SJSA1 (cell line): Measurements from ENCODE around the gene ADK. TPM values are rescaled to one million over a fixed set of nuclear protein-coding genes. Genes with fewer than 3 reads are reported as not detected.

Source experiments
- DNase-seq, 2 experiments: peaks; one replicate each; pipeline ENCODE4 v3.0.0-alpha.2; 2015 to 2020; ENCODE audit warnings: low spot score in 2 of 2, low read depth in 1 of 2
- H3K27ac ChIP-seq: fragments of 250-450 bp; sonication (Bioruptor Pico); 2 replicates; pipeline ENCODE4 v1.5.1; 2020; ENCODE audit warnings: mild to moderate bottlenecking, moderate library complexity
- H3K27me3 ChIP-seq: fragments of 250-450 bp; sonication (Bioruptor Pico); replicated peaks from 2 replicates; pipeline ENCODE4 v1.5.1; 2020; ENCODE audit warnings: mild to moderate bottlenecking, moderate library complexity
- H3K36me3 ChIP-seq: fragments of 250-450 bp; sonication (Bioruptor Pico); 2 replicates; pipeline ENCODE4 v1.5.1; 2020; ENCODE audit warnings: mild to moderate bottlenecking
- H3K4me1 ChIP-seq: fragments of 250-450 bp; sonication (Bioruptor Pico); replicated peaks from 2 replicates; pipeline ENCODE4 v1.6.1; 2021; ENCODE audit warnings: mild to moderate bottlenecking
- H3K4me3 ChIP-seq: fragments of 250-450 bp; sonication (Bioruptor Pico); 2 replicates; pipeline ENCODE4 v1.5.1; 2020; ENCODE audit warnings: mild to moderate bottlenecking
- H3K9me3 ChIP-seq: fragments of 250-450 bp; sonication (Bioruptor Pico); replicated peaks from 2 replicates; pipeline ENCODE4 v1.5.1; 2020; ENCODE audit warnings: mild to moderate bottlenecking
- total RNA-seq: library from RNA; depleted of rRNA; stranded (reverse); fragments of >200 nt; shearing (Covaris generic); gene quantifications from 2 replicates; pipeline ENCODE4 v1.2.3, GENCODE V29; 2014; rRNA removed

Gene ADK
- total RNA-seq, result 39.5 and 63.0 TPM in 2 replicates

DNA sequence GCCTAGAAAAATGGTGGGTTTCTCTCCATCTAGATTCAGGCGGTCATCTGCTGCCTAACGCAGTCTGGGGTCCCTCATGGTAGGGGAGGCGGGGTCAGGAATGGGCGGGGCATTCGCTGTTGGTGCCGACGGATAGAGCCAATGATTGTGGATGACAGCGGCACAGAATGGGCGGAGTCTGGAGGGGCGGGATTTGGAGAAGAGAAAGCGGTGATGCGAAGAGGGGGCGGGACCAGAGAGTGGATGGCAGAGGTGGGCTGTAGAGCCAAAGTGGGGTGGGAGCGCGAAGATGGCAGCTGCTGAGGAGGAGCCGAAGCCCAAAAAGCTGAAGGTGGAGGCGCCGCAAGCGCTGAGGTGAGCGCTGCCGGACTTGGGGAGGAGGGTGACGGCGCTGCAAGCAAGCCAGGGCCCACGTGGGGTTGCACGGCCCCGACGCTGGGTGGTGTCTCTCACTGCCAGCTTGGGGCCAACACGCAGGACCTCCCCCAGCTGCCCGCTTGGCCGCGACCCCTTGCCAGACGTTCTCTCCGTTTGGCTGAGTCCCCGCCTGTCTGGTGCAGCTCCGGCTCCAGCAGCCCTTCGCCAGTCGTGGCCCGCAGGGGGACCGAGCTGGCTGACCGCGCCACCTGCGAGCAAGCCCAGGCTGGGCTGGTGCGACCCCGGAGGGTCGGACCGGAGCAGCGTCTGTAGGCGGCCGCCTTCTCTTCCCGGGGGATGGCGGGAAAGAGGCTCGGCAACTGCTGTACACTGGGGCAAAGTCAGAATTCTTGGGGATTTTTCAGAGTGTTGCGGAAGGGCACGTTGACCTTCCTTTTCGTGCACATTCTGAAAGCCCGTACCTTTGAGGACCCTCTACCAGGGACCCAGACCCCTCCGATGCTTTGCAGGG, at the start of gene ADK:
Gene ADK, plus strand, starts transcription at position 232 of the 889 bp plus-strand sequence. Its CDS starts 58 bp downstream, at position 290.
- H3K27me3 ChIP-seq, result no peaks in the 10 kb centered on the region
- no peaks in the 10 kb centered on the region for H3K9me3 ChIP-seq
- H3K27ac ChIP-seq, result peak within 1 kb of the TSS; percentile 84
- peaks cover 4% of the 10 kb centered on the region; the same call in 1 of the 2 replicates for H3K4me1 ChIP-seq
- peak within 1 kb of the TSS; percentile 67 for H3K4me3 ChIP-seq
- peak; percentile 99 to 100 for DNase-seq
- H3K36me3 ChIP-seq, result no peaks in the 10 kb centered on the region; the same call in 1 of the 2 replicates

DNA sequence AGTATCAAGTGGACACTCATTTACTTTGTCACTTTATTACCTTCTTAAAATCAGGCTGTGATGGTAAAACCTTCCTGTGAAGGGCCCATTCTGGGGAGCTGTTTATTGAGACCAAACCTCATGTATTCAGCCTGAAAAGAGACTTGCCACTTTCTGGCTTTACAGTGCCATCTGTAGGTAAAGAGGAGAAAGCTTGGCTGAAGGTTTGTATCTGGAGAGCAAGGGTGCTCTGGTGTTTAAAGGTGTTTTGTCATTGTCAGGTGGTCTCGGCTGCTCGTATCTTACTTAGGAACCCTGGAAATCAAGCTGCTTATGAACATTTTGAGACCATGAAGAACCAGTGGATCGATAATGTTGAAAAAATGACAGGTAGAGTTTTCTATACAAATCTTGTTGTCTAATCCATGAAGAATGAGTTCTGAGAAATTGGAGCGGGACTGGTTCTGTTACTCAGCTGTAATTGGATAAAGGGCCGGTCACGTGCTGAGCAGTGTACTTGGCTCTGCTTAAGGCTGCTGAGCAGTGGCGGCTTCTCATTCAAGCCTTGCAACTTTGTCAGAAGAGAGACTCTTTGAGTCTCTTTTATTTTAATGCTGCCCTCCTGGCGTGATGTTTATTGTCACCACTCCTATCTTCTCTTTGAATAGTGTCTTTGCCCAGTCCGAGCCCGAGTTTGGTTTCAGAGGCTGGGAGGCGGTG, 47.3 kb upstream of the ADK start:
- Histone ChIP-seq H3K4me1 (no peaks in the 10 kb centered on the region), H3K9me3 (no peaks in the 10 kb centered on the region), H3K27me3 (no peaks in the 10 kb centered on the region), H3K27ac (no peak overlapping the region), H3K4me3 (no peak overlapping the region), H3K36me3 (peaks cover 99% of the 10 kb centered on the region)
- no peak for DNase-seq

DNA sequence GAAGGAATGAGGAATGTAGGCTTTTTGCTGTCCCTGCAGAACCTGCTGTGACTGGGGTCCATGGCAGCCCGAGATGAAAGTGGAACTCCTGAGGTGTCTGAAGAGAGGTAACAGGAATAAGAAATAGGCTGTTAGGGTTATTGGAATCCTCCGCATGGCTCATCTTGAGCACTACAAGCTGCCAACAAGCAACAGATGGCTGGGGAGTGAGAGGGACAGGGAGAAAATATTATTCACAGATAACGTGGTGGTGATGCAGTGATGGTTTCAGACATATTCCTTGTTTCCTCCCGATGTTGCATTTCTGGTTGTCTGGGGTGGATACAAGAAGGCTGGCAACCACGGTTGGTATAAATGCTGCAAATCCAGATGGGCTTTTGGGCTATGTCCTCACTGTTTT, 46.5 kb upstream of the ADK start:
- no peak overlapping the region for H3K4me3 ChIP-seq
- no peaks in the 10 kb centered on the region for H3K9me3 ChIP-seq
- peaks cover 99% of the 10 kb centered on the region for H3K36me3 ChIP-seq
- no peaks in the 10 kb centered on the region for H3K27me3 ChIP-seq
- DNase-seq, result no peak
- H3K4me1 ChIP-seq, result no peaks in the 10 kb centered on the region
- no peak overlapping the region for H3K27ac ChIP-seq

DNA sequence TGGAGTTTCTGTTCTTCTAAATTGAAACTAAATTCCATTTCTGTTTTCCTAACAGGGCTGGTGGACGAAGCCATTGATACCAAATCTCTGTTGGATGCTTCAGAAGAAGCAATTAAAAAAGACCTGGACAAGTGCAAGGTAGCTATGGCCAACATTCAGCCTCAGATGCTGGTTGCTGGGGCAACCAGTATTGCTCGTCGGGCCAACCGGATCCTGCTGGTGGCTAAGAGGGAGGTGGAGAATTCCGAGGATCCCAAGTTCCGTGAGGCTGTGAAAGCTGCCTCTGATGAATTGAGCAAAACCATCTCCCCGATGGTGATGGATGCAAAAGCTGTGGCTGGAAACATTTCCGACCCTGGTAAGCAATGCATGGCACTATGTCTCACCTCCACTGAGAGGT, 46.0 kb upstream of the ADK start:
- H3K27ac ChIP-seq, result no peak overlapping the region
- no peaks in the 10 kb centered on the region for H3K27me3 ChIP-seq
- no peaks in the 10 kb centered on the region for H3K4me1 ChIP-seq
- no peaks in the 10 kb centered on the region for H3K9me3 ChIP-seq
- H3K4me3 ChIP-seq, result no peak overlapping the region
- DNase-seq, result no peak
- H3K36me3 ChIP-seq, result peaks cover 99% of the 10 kb centered on the region

DNA sequence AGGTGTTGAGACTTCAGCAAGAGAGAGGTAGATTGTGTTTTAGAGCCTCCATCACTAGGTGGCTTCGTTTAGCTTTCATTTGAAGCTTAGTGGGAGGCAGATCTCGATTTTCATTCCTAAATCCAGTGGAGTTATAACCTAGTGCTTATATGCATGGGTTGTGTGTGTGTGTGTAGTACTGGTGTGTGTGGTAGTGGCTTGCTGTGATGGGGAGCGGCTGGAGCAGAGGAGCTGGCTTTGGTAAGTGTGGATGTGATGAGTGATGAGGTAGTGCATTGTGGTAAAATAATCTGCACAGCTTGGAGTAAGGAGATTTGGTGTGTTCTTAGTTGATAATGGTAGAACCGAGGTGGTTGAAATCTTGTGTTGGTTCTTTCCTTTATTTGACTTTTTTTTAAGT, 43.6 kb upstream of the ADK start:
- peaks cover 100% of the 10 kb centered on the region for H3K36me3 ChIP-seq
- DNase-seq, result no peak
- H3K4me3 ChIP-seq, result no peak overlapping the region
- H3K9me3 ChIP-seq, result 0 out of 2 replicates have a peak, but pooled peaks cover 2% of the 10 kb centered on the region
- H3K4me1 ChIP-seq, result no peaks in the 10 kb centered on the region
- no peaks in the 10 kb centered on the region for H3K27me3 ChIP-seq
- no peak overlapping the region for H3K27ac ChIP-seq

DNA sequence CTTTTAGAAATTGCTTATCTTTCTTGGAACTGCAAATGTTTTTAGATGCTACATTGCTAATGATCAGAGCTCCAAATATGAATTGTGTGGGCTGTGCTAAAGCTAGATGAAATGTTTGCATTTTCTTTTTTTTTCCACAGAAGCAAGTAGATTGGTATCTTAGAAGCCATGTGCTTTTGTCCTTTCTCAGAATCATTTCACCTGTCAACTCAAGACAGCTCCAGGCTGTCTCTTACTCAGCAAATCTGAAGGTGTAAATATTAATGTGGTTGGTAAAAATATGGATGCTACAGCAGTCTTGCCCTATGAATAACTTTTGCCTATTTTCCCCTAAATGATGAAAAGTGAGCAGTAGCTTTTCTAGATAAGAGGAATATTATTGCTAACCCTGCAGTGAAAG, 41.6 kb upstream of the ADK start:
- Histone ChIP-seq H3K4me3 (no peak overlapping the region), H3K27me3 (no peaks in the 10 kb centered on the region), H3K9me3 (0 out of 2 replicates have a peak, but pooled peaks cover 2% of the 10 kb centered on the region), H3K36me3 (peaks cover 100% of the 10 kb centered on the region), H3K27ac (no peak overlapping the region), H3K4me1 (no peaks in the 10 kb centered on the region)
- no peak for DNase-seq

DNA sequence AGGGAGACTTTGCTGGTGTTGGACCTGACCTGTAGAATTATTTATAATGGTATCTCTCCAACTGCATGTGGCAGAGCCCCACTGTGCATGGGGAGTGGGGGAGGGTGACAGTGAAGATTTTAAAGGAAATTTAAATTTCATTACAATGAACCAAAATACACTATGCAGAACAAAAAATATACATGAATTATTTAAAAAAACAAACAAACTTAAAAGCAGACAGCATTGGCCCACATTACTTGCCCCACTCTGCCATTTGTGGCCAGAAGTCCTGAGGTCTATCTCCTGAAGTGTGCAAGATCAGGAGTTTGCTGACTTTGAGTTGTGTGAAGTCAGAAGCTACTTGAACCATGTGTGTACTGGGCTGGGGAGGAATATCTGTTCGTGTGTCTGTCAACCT, 40.9 kb upstream of the ADK start:
- H3K36me3 ChIP-seq, result peaks cover 100% of the 10 kb centered on the region
- no peak for DNase-seq
- no peak overlapping the region for H3K27ac ChIP-seq

DNA sequence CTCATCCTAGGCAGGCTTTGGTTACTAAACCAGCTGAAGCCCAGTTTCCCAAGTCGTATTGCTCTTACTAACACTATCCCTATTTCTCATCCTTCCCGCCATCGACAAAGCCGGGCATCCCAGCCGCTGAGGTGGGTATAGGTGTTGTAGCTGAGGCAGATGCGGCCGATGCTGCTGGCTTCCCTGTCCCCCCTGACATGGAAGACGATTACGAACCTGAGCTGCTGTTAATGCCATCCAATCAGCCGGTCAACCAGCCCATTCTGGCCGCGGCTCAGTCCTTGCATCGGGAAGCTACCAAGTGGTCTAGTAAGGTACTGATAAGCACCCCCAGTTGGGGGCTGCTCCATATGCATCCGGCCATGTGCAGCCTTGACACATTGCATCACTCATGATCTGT, 39.2 kb upstream of the ADK start:
- Histone ChIP-seq H3K36me3 (peaks cover 99% of the 10 kb centered on the region), H3K27ac (no peak overlapping the region), H3K9me3 (0 out of 2 replicates have a peak, but pooled peaks cover 2% of the 10 kb centered on the region), H3K4me3 (no peak overlapping the region), H3K27me3 (no peaks in the 10 kb centered on the region), H3K4me1 (no peaks in the 10 kb centered on the region)
- no peak for DNase-seq

More for the DNA sequence above, 40.9 kb upstream of the ADK start:
- no peaks in the 10 kb centered on the region for H3K27me3 ChIP-seq
- no peak overlapping the region for H3K4me3 ChIP-seq
- 0 out of 2 replicates have a peak, but pooled peaks cover 2% of the 10 kb centered on the region for H3K9me3 ChIP-seq
- H3K4me1 ChIP-seq, result no peaks in the 10 kb centered on the region

DNA sequence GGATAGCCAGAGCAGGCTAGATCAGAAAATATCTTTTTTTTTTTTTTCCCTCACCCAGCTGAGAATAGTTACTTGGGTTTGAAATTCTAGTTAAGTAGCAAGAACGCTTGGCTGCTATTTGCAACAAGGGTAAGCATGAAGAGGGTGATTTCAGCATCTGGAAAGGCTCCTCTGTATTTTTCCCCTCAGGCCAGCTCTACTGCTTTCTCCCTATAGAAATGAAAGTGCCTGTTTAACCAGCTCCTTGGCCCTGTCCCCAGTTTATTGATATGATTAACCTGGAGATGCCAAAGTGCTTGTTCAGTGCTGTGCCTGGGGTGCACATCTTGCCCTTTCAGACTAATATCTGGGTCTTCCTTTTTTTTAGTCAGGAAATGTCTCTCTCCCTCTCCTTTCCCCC, 37.5 kb upstream of the ADK start:
- Histone ChIP-seq H3K27ac (no peak overlapping the region), H3K4me3 (no peak overlapping the region), H3K4me1 (no peaks in the 10 kb centered on the region), H3K36me3 (peaks cover 99% of the 10 kb centered on the region), H3K27me3 (no peaks in the 10 kb centered on the region), H3K9me3 (0 out of 2 replicates have a peak, but pooled peaks cover 2% of the 10 kb centered on the region)
- DNase-seq, result no peak

DNA sequence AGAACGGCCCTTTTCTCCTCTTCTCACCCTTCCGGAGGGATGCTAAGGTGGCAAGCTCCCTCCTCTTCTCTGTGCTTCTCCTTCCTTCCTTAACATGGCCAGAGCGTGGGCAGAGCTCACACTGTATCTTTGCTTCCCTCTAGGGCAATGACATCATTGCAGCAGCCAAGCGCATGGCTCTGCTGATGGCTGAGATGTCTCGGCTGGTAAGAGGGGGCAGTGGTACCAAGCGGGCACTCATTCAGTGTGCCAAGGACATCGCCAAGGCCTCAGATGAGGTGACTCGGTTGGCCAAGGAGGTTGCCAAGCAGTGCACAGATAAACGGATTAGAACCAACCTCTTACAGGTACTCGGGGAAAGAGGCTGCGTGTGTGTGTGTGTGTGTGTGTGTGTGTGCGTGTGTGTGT, 37.0 kb upstream of the ADK start:
- no peak for DNase-seq
- Histone ChIP-seq H3K4me3 (no peak overlapping the region), H3K4me1 (no peaks in the 10 kb centered on the region), H3K36me3 (peaks cover 99% of the 10 kb centered on the region), H3K27ac (no peak overlapping the region), H3K9me3 (0 out of 2 replicates have a peak, but pooled peaks cover 2% of the 10 kb centered on the region), H3K27me3 (no peaks in the 10 kb centered on the region)

DNA sequence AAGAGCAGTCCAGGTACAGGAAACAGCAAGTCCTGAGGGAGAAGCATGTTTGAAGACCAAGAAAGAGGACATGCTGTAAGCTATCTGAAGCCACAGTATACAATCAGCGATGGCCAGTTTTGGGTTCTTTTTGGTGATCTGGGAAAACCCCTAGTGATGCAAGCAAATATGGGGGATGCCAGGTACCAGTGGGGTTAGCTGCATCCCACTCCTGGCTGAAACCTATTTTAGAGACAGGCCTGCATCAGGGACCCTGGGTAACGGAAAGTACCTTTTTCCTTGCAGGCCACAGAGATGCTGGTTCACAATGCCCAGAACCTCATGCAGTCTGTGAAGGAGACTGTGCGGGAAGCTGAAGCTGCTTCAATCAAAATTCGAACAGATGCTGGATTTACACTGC, 33.3 kb upstream of the ADK start:
- Histone ChIP-seq H3K36me3 (peaks cover 99% of the 10 kb centered on the region), H3K9me3 (no peaks in the 10 kb centered on the region; the same call in 1 of the 2 replicates), H3K27ac (no peak overlapping the region), H3K4me1 (peaks cover 5% of the 10 kb centered on the region; the same call in 1 of the 2 replicates), H3K27me3 (no peaks in the 10 kb centered on the region), H3K4me3 (no peak overlapping the region)
- no peak for DNase-seq

DNA sequence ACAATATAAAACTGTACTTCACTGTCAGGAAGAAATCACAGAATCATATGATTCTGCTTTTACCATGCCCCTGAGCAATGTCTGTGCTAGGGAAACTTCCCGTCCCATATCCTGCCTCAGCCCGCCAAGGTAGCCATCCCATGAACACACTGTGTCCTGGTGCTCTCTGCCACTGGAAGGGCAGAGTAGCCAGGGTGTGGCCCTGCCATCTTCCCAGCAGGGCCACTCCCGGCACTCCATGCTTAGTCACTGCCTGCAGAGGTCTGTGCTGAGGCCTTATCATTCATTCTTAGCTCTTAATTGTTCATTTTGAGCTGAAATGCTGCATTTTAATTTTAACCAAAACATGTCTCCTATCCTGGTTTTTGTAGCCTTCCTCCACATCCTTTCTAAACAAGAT, 32.2 kb upstream of the ADK start:
- Histone ChIP-seq H3K9me3 (no peaks in the 10 kb centered on the region; the same call in 1 of the 2 replicates), H3K4me1 (peaks cover 11% of the 10 kb centered on the region; the same call in 1 of the 2 replicates), H3K36me3 (peaks cover 99% of the 10 kb centered on the region), H3K27ac (no peak overlapping the region), H3K27me3 (no peaks in the 10 kb centered on the region), H3K4me3 (no peak overlapping the region)
- no peak for DNase-seq

DNA sequence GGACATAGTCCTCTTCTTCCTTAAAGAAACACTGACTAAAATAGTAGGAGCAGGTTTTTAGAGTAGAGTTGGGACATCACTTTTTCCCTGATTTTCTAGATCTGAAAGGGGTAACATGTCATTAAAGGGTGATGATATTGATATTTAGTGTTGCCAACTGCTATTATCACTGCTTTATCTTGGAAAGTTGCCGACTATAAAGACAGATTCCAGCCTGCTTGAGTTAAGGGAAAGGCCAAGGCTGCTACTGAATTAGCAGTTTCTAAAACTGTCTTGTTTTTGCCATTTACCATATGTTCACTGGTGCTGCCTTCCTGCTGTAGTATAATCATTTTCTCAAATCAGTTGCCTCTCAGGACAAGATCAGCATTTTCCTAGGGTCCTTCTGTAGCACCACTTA, 30.1 kb upstream of the ADK start:
- Histone ChIP-seq H3K4me1 (peaks cover 23% of the 10 kb centered on the region), H3K9me3 (no peaks in the 10 kb centered on the region; the same call in 1 of the 2 replicates), H3K27me3 (no peaks in the 10 kb centered on the region), H3K27ac (no peak overlapping the region), H3K4me3 (no peak overlapping the region), H3K36me3 (peaks cover 100% of the 10 kb centered on the region)
- no peak for DNase-seq

DNA sequence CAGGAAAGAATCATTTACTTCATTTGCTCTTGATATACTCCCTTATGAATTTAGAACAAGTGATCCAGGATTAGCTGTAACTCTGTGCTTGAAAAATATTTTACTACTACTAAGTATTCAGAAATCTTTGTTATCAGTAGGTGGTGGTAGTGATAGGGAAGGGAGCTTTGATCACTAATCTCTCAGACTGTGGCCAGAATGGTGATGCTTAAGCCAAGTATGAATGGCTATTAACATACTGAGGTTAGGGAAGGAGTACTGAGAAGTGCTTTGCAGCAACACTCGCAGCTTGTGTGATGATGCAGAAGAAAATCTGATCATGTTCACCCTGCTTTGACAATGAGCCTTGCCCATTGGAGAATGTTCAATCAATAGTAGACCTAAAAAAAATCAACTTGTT, 29.7 kb upstream of the ADK start:
- H3K9me3 ChIP-seq, result no peaks in the 10 kb centered on the region; the same call in 1 of the 2 replicates
- DNase-seq, result no peak
- peaks cover 23% of the 10 kb centered on the region for H3K4me1 ChIP-seq
- no peak overlapping the region for H3K4me3 ChIP-seq
- no peak overlapping the region for H3K27ac ChIP-seq
- peaks cover 100% of the 10 kb centered on the region for H3K36me3 ChIP-seq
- H3K27me3 ChIP-seq, result no peaks in the 10 kb centered on the region
